Neuronal stem cell (in vitro differentiated cells): Measurements from ENCODE around the gene RIPK1.

Source experiments
- DNase-seq: peaks from one replicate; pipeline ENCODE4 v3.0.0-alpha.2; 2013; ENCODE audit warnings: low spot score
- H2AFZ ChIP-seq: one replicate; pipeline ENCODE4 v1.6.1; 2013; ENCODE audit warnings: mild to moderate bottlenecking, low read length, inconsistent platforms
- H2AK5ac ChIP-seq: 2 replicates; pipeline ENCODE4 v1.6.1; 2013; ENCODE audit warnings: low read depth, mild to moderate bottlenecking, inconsistent platforms, low read length, moderate library complexity, mixed read lengths
- H2BK120ac ChIP-seq: 2 replicates; pipeline ENCODE4 v1.6.1; 2013; ENCODE audit warnings: low read depth, mild to moderate bottlenecking, inconsistent platforms, low read length, moderate library complexity, mixed read lengths
- H2BK12ac ChIP-seq: one replicate; pipeline ENCODE4 v1.6.1; 2013; ENCODE audit warnings: low read length, inconsistent platforms
- H2BK15ac ChIP-seq: 2 replicates; pipeline ENCODE4 v1.6.1; 2013; ENCODE audit warnings: mild to moderate bottlenecking, low read length, inconsistent platforms, mixed read lengths
- H2BK5ac ChIP-seq: one replicate; pipeline ENCODE4 v1.6.1; 2013; ENCODE audit warnings: inconsistent platforms, mild to moderate bottlenecking, low read length, moderate library complexity
- H3K14ac ChIP-seq: one replicate; pipeline ENCODE4 v1.6.1; 2013; ENCODE audit warnings: low read length, inconsistent platforms
- H3K18ac ChIP-seq: 2 replicates; pipeline ENCODE4 v1.6.1; 2013; ENCODE audit warnings: low read length, inconsistent platforms
- H3K23ac ChIP-seq: 2 replicates; pipeline ENCODE4 v1.6.1; 2013; ENCODE audit warnings: low read depth, mild to moderate bottlenecking, mixed read lengths, low read length, inconsistent platforms; ENCODE audit not compliant: poor library complexity
- H3K27ac ChIP-seq: replicated peaks from 3 replicates; pipeline ENCODE4 v1.5.1; 2013; ENCODE audit warnings: low read length, inconsistent platforms
- H3K27me3 ChIP-seq, 3 experiments: 2 replicates each; pipeline ENCODE4 v1.6.1; 2013; ENCODE audit warnings: low read length in 3 of 3, mild to moderate bottlenecking in 2 of 3, inconsistent platforms in 1 of 3, low read depth in 1 of 3, mixed read lengths in 1 of 3, moderate library complexity in 1 of 3; ENCODE audit not compliant: control insufficient read depth in 3 of 3, insufficient read depth in 3 of 3
- H3K36me3 ChIP-seq, 2 donors: replicated peaks in 1 of 2; 2 replicates each; pipeline ENCODE4 v1.6.1; 2013; ENCODE audit warnings: low read length in 2 of 2; ENCODE audit not compliant: control insufficient read depth in 2 of 2, insufficient read depth in 2 of 2
- H3K4ac ChIP-seq: 2 replicates; pipeline ENCODE4 v1.6.1; 2013; ENCODE audit warnings: inconsistent platforms, mild to moderate bottlenecking, low read length, moderate library complexity
- H3K4me1 ChIP-seq, 2 donors: 1 replicate in 1 of 2; 2 replicates in 1 of 2; pipeline ENCODE4 v1.6.1; 2013; ENCODE audit warnings: low read length in 2 of 2, low read depth in 1 of 2; ENCODE audit not compliant: control insufficient read depth in 2 of 2, insufficient read depth in 1 of 2
- H3K4me2 ChIP-seq: one replicate; pipeline ENCODE4 v1.6.1; 2013; ENCODE audit warnings: mild to moderate bottlenecking, low read length, inconsistent platforms; ENCODE audit not compliant: insufficient read depth, poor library complexity, severe bottlenecking
- H3K4me3 ChIP-seq, 2 donors: 2 replicates each; pipeline ENCODE4 v1.5.1; 2013; ENCODE audit warnings: low read length in 2 of 2, mild to moderate bottlenecking in 2 of 2, inconsistent platforms in 1 of 2, moderate library complexity in 1 of 2
- H3K79me1 ChIP-seq: one replicate; pipeline ENCODE4 v1.6.1; 2013; ENCODE audit warnings: low read depth, mild to moderate bottlenecking, inconsistent platforms, low read length, moderate library complexity
- H3K9ac ChIP-seq: one replicate; pipeline ENCODE4 v1.6.1; 2013; ENCODE audit warnings: mild to moderate bottlenecking, low read depth, low read length, inconsistent platforms; ENCODE audit not compliant: poor library complexity
- H3K9me3 ChIP-seq, 2 donors: replicated peaks in 1 of 2; 2 replicates each; pipeline versions ENCODE3 to v1.6.1; 2013; ENCODE audit warnings: low read length in 2 of 2, mild to moderate bottlenecking in 2 of 2, inconsistent platforms in 1 of 2, low read depth in 1 of 2, mixed read lengths in 1 of 2, moderate library complexity in 1 of 2; ENCODE audit not compliant: control insufficient read depth in 2 of 2, insufficient read depth in 1 of 2
- H4K8ac ChIP-seq: one replicate; pipeline ENCODE4 v1.6.1; 2013; ENCODE audit warnings: low read depth, mild to moderate bottlenecking, inconsistent platforms, low read length, moderate library complexity
- H4K91ac ChIP-seq: one replicate; pipeline ENCODE4 v1.6.1; 2013; ENCODE audit warnings: low read length, low read depth, mild to moderate bottlenecking, inconsistent platforms; ENCODE audit not compliant: poor library complexity
- WGBS, 2 donors: extraction: QIAGEN DNeasy Blood & Tissue Kit; methylation state at CpG; one replicate each; pipeline ENCODE4 v1.1.7; 2013; ENCODE audit warnings: missing lambda C conversion rate in 2 of 2, mixed read lengths in 1 of 2; ENCODE audit not compliant: insufficient read length in 2 of 2, insufficient replicate concordance in 1 of 2; ENCODE audit errors: extremely low coverage in 2 of 2; 5-methylcytosine and 5-hydroxymethylcytosine counted together

The RIPK1 gene

GRCh38 chr6:3039384-3039783, 28.9 kb upstream of the RIPK1 start:
- Histone ChIP-seq H4K8ac (no peak overlapping the region), H3K4me2 (no peak overlapping the region), H2BK15ac (no peak overlapping the region), H2BK120ac (no peak overlapping the region), H2AFZ (no peak overlapping the region), H3K4me1 (peaks cover 0 to 10% of the 10 kb centered on the region in 2 donors), H2AK5ac (peak overlapping the region; percentile 22), H3K9ac (no peak overlapping the region), H3K36me3 (no peaks in the 10 kb centered on the region), H3K79me1 (no peaks in the 10 kb centered on the region), H3K9me3 (peaks cover 1 to 2% of the 10 kb centered on the region in 2 donors), H3K23ac (no peak overlapping the region), H3K14ac (no peak overlapping the region), H3K18ac (peak overlapping the region; percentile 62), H2BK5ac (no peak overlapping the region), H3K27ac (no peak overlapping the region), H3K27me3 (peaks cover 0 to 3% (median 0%) of the 10 kb centered on the region in 3 experiments), H3K4ac (no peak overlapping the region), H2BK12ac (no peak overlapping the region), H4K91ac (no peak overlapping the region), H3K4me3 (no peak overlapping the region)
- no CpG with 5 or more reads among the region's 3 CpGs for WGBS, 2 donors
- no peak for DNase-seq

DNA sequence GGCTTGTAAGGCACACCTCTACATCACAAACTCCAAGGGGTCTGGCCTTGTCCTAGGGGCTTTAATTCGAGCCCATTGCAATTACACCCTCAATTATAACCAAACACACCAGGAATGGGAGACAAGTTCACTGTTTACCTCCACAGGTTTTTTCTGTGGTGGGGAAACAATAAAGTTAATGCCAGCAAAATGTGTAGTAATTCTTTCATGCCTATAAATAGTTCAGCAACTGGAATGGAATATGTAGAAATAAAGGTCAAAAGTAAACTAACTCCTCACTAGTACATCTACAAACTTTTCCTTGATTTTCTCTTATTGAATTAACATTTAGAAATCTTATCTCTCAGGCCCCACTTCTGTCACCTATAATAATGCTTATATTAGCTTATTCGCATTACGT, 27.1 kb upstream of the RIPK1 start:
- Histone ChIP-seq H3K14ac (no peak overlapping the region), H3K9me3 (no peaks in the 10 kb centered on the region), H4K91ac (no peak overlapping the region), H4K8ac (no peak overlapping the region), H3K36me3 (no peaks in the 10 kb centered on the region), H3K79me1 (no peaks in the 10 kb centered on the region), H3K4me1 (peaks cover 0 to 10% of the 10 kb centered on the region in 2 donors), H3K23ac (no peak overlapping the region), H2BK5ac (no peak overlapping the region), H3K4me2 (no peak overlapping the region), H2AK5ac (no peak overlapping the region), H3K4me3 (no peak overlapping the region), H2AFZ (no peak overlapping the region), H2BK12ac (no peak overlapping the region), H2BK15ac (no peak overlapping the region), H3K27me3 (peaks cover 0 to 12% (median 0%) of the 10 kb centered on the region in 3 experiments), H3K18ac (peak overlapping the region; percentile 77), H3K9ac (no peak overlapping the region), H2BK120ac (no peak overlapping the region), H3K4ac (no peak overlapping the region), H3K27ac (peak overlapping the region; percentile 91)
- no peak for DNase-seq
- no CpG with 5 or more reads among the region's 3 CpGs for WGBS, 2 donors

DNA sequence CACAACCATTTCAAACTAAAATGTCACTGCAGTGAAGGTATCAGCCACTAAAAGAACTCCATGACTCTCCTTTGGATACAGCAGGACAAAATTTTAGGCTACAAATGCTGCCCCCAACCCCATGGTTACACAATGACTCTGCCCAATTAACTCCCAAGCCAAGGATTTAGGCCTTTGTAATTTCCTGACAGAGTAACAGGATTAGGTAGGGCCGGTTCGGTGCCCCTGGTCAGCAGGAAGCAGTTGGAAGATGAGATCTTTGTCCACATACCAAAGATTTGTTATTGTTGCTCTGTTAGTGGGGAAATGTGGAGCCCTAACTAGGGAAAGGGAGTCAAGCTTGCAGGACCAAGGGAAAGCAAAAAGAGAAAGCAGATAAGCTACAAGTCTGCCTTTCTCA, 26.7 kb upstream of the RIPK1 start:
- H3K27me3 ChIP-seq: peaks cover 0 to 12% (median 0%) of the 10 kb centered on the region in 3 experiments
- H3K18ac ChIP-seq: no peak overlapping the region
- H4K91ac ChIP-seq: no peak overlapping the region
- no peak overlapping the region for H4K8ac ChIP-seq
- no peak overlapping the region for H2BK120ac ChIP-seq
- H3K14ac ChIP-seq: no peak overlapping the region
- H3K27ac ChIP-seq: peak overlapping the region; percentile 91
- no peaks in the 10 kb centered on the region for H3K9me3 ChIP-seq
- H3K9ac ChIP-seq: no peak overlapping the region
- no peak overlapping the region for H3K4me3 ChIP-seq
- DNase-seq: peak; percentile 67
- no peak overlapping the region for H2BK12ac ChIP-seq
- peaks cover 0 to 8% of the 10 kb centered on the region in 2 donors for H3K4me1 ChIP-seq
- H3K79me1 ChIP-seq: no peaks in the 10 kb centered on the region
- H3K23ac ChIP-seq: no peak overlapping the region
- H2BK15ac ChIP-seq: no peak overlapping the region
- no CpG with 5 or more reads among the region's 2 CpGs for WGBS, 2 donors
- H2AK5ac ChIP-seq: no peak overlapping the region
- no peak overlapping the region for H3K4ac ChIP-seq
- no peak overlapping the region for H2BK5ac ChIP-seq
- no peak overlapping the region for H2AFZ ChIP-seq
- H3K4me2 ChIP-seq: peak overlapping the region; percentile 34
- no peaks in the 10 kb centered on the region for H3K36me3 ChIP-seq

- no CpG with 5 or more reads among the region's 5 CpGs for WGBS, 2 donors
- H2BK15ac ChIP-seq: no peak overlapping the region
- no peak overlapping the region for H2AFZ ChIP-seq
- no peak overlapping the region for H4K8ac ChIP-seq
- no peaks in the 10 kb centered on the region for H3K36me3 ChIP-seq
- H2BK12ac ChIP-seq: peak overlapping the region; percentile 63
- no peak overlapping the region for H3K14ac ChIP-seq
- H3K4me3 ChIP-seq: peak overlapping the region in 1 of 2 donors; percentile 42
- peaks cover 0 to 2% of the 10 kb centered on the region in 2 donors for H3K9me3 ChIP-seq
- no peak overlapping the region for H3K27ac ChIP-seq
- peaks cover 0 to 25% (median 0%) of the 10 kb centered on the region in 3 experiments for H3K27me3 ChIP-seq
- H4K91ac ChIP-seq: no peak overlapping the region
- no peak overlapping the region for H2BK120ac ChIP-seq
- H3K23ac ChIP-seq: no peak overlapping the region
- H2AK5ac ChIP-seq: peak overlapping the region; percentile 60
- H3K4me1 ChIP-seq: peaks cover 0 to 4% of the 10 kb centered on the region in 2 donors
- H3K79me1 ChIP-seq: no peaks in the 10 kb centered on the region
- no peak overlapping the region for H3K4me2 ChIP-seq
- no peak for DNase-seq
- H2BK5ac ChIP-seq: no peak overlapping the region
- H3K4ac ChIP-seq: no peak overlapping the region
- no peak overlapping the region for H3K9ac ChIP-seq
- H3K18ac ChIP-seq: peak overlapping the region; percentile 24
Measured at GRCh38 chr6:3045369-3045768, 22.9 kb upstream of the RIPK1 start.
